Measurements from ENCODE around the gene ANKRD18A. TPM values are rescaled to one million over a fixed set of nuclear protein-coding genes. Genes with fewer than 3 reads are reported as not detected.

Gene ANKRD18A
- total and polyA plus RNA-seq, 2 of the 4 experiments (the other 2 are of a cell fraction): not detected

DNA sequence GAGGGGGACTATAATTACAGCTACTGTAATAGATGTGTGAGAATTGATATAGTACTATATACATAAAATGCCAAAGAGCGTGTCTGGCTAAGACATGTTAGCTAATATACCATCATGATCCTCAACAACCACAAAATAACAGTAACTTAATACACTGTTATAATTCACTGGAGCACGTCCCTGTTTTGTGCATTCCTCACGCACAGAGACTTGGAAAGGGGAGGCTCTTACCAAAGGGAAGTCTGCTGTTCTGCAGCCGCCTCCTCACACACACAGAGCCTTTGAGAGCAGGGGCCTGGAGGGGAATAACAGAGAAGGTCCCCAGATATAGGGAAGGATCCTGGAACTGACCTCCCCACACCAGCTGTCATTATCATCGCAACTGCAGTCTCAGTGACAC lies 97.3 kb downstream of the ANKRD18A start:
- Histone ChIP-seq H2BK120ac (ENCODE audit: low read depth, low read length) (no peak overlapping the region), H3K4me2 (ENCODE audit: low read depth, low read length) (no peak overlapping the region), H4K91ac (ENCODE audit: insufficient read depth, low read depth, low read length) (no peak overlapping the region), H3K79me1 (ENCODE audit: low read depth in 1 of 2, low read length in 2 of 2) (no peaks in the 10 kb centered on the region), H2AFZ (replicated peaks; ENCODE audit: low read length, poor library complexity) (no peak overlapping the region), H4K8ac (ENCODE audit: low read depth in 2 of 2, low read length in 2 of 2) (no peak overlapping the region), H3K18ac (ENCODE audit: low read depth, low read length) (no peak overlapping the region), H3K23ac (ENCODE audit: low read depth, low read length) (no peak overlapping the region), H3K9ac (ENCODE audit: low read depth, low read length) (no peak overlapping the region), H3K14ac (replicated peaks; ENCODE audit: low read depth, low read length) (no peak overlapping the region), H3K9me3 (ENCODE audit: control insufficient read depth, insufficient read depth, low read length) (no peaks in the 10 kb centered on the region), H2BK20ac (ENCODE audit: low read depth, low read length) (no peak overlapping the region), H3K56ac (ENCODE audit: extremely low read depth, insufficient read depth, low read length) (no peak overlapping the region), H2AK5ac (ENCODE audit: low read depth, low read length) (no peak overlapping the region), H3K27ac (ENCODE audit: insufficient read depth, low read length) (no peak overlapping the region), H2BK5ac (ENCODE audit: low read depth, low read length, poor library complexity, severe bottlenecking) (no peak overlapping the region), H3K4me1 (ENCODE audit: control insufficient read depth, insufficient read depth, low read length) (no peaks in the 10 kb centered on the region), H4K20me1 (ENCODE audit: insufficient read depth, low read length) (no peaks in the 10 kb centered on the region), H3K27me3 (ENCODE audit: control insufficient read depth, insufficient read depth, low read length) (peaks cover 1% of the 10 kb centered on the region; the same call in 1 of the 2 replicates), H2BK15ac (ENCODE audit: low read depth, low read length) (no peak overlapping the region), H2AK9ac (replicated peaks; ENCODE audit: low read depth, low read length, poor library complexity) (no peak overlapping the region), H3K4me3 (ENCODE audit: insufficient read depth, low read depth, low read length) (no peak overlapping the region), H3K36me3 (ENCODE audit: control insufficient read depth, insufficient read depth, low read length) (no peaks in the 10 kb centered on the region), H3K9me1 (ENCODE audit: insufficient read depth, low read length) (no peaks in the 10 kb centered on the region), H4K5ac (ENCODE audit: low read depth, low read length) (no peak overlapping the region), H3K4ac (ENCODE audit: low read depth, low read length) (no peak overlapping the region)
- ATAC-seq (ENCODE audit: low read depth) (no peak), DNase-seq (no peak)
- no TSS peak for BruUV-seq (replicated peaks)
- in situ Hi-C loops (cut with MboI; ENCODE audit: low sequenced_read_pairs) (loop anchor here (10.0 kb wide), 1 partner anchor 58 kb away; no protein-coding TSS in a partner anchor), intact Hi-C loops (cut with micrococcal nuclease) (loop anchor here (5.0 kb wide), 1 partner anchor 76 kb away; no protein-coding TSS in a partner anchor), dilution Hi-C loops (cut with HindIII; ENCODE audit: low sequenced_read_pairs, unreplicated experiment) (no loop called here)
- ChIA-PET CTCF (no interaction called here), POLR2A (ENCODE audit: unreplicated experiment) (no interaction called here)
- no CpG with 5 or more reads among the region's 5 CpGs for WGBS, 2 experiments (ENCODE audit: extremely low coverage in 2 of 2, insufficient read length in 1 of 2)
- no peak for TF ChIP-seq USF2 (IDR thresholded peaks at IDR 0.05; ENCODE audit: low read depth, low read length)
- TF ChIP-seq CHD1 (IDR thresholded peaks at IDR 0.05; ENCODE audit: low read depth, low read length): no peak
- no peak for TF ChIP-seq POLR2A (IDR thresholded peaks at IDR 0.05; ENCODE audit: low read depth, low read length)
- TF ChIP-seq BHLHE40 (IDR thresholded peaks at IDR 0.05; ENCODE audit: low read depth, low read length): no peak
- TF ChIP-seq CTCF (conservative IDR thresholded peaks at IDR 0.05; ENCODE audit: low read depth, low read length): no peak
- TF ChIP-seq MXI1 (IDR thresholded peaks at IDR 0.05; ENCODE audit: borderline replicate concordance, low read depth, low read length): no peak
- no peak for TF ChIP-seq RFX5 (IDR thresholded peaks at IDR 0.05; ENCODE audit: low read depth, low read length)
- TF ChIP-seq FOS (IDR thresholded peaks at IDR 0.05; ENCODE audit: low read depth, low read length): no peak
- no peak for TF ChIP-seq NFE2L2 (IDR thresholded peaks at IDR 0.05; ENCODE audit: low read depth, low read length)
- TF ChIP-seq, protein P1, sequence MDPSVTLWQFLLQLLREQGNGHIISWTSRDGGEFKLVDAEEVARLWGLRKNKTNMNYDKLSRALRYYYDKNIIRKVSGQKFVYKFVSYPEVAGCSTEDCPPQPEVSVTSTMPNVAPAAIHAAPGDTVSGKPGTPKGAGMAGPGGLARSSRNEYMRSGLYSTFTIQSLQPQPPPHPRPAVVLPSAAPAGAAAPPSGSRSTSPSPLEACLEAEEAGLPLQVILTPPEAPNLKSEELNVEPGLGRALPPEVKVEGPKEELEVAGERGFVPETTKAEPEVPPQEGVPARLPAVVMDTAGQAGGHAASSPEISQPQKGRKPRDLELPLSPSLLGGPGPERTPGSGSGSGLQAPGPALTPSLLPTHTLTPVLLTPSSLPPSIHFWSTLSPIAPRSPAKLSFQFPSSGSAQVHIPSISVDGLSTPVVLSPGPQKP (IDR thresholded peaks at IDR 0.05; ENCODE audit: borderline replicate concordance, low read depth, low read length): no peak
- no peak for TF ChIP-seq RAD21 (IDR thresholded peaks at IDR 0.05; ENCODE audit: low read length)
- TF ChIP-seq SMC3 (IDR thresholded peaks at IDR 0.05; ENCODE audit: low read depth, low read length): no peak
- TF ChIP-seq MAZ (IDR thresholded peaks at IDR 0.05; ENCODE audit: borderline replicate concordance, low read depth, low read length): no peak
- no peak for TF ChIP-seq MAFK (IDR thresholded peaks at IDR 0.05; ENCODE audit: low read depth, low read length)
- TF ChIP-seq CEBPB (IDR thresholded peaks at IDR 0.05; ENCODE audit: low read depth, low read length): no peak
- TF ChIP-seq RCOR1 (IDR thresholded peaks at IDR 0.05; ENCODE audit: insufficient replicate concordance, low read length): no peak

Measured in IMR-90 (cell line).